Measurements from ENCODE around the gene WDPCP. TPM values are rescaled to one million over a fixed set of nuclear protein-coding genes. Genes with fewer than 3 reads are reported as not detected.

The WDPCP gene
- total and polyA plus RNA-seq, 2 of the 4 experiments (the other 2 are of a cell fraction) = 2.2 to 10.2 TPM

GRCh38 chr2:63522950-63523349 lies 65.3 kb downstream of the WDPCP start:
- no peak for ATAC-seq (ENCODE audit: low read depth)
- POLR2A ChIA-PET (ENCODE audit: unreplicated experiment) = no interaction called here

More at GRCh38 chr2:63522950-63523349, 65.3 kb downstream of the WDPCP start:
- H3K4ac ChIP-seq (ENCODE audit: low read depth, low read length) = no peak overlapping the region
- H3K9me3 ChIP-seq (ENCODE audit: control insufficient read depth, insufficient read depth, low read length) = peaks cover 10% of the 10 kb centered on the region
- no peak overlapping the region for H3K27ac ChIP-seq (ENCODE audit: insufficient read depth, low read length)
- 0 out of 4 replicates have a peak, but pooled peaks cover 0 to 3% of the 10 kb centered on the region in 2 experiments for H3K79me1 ChIP-seq (ENCODE audit: low read depth in 1 of 2, low read length in 2 of 2)
- H3K27me3 ChIP-seq (ENCODE audit: control insufficient read depth, insufficient read depth, low read length) = no peaks in the 10 kb centered on the region
- no peak overlapping the region for H2AK5ac ChIP-seq (ENCODE audit: low read depth, low read length)
- peak; percentile 4 for DNase-seq
- intact Hi-C loops (cut with micrococcal nuclease) (no loop called here), dilution Hi-C loops (cut with HindIII; ENCODE audit: low sequenced_read_pairs, unreplicated experiment) (no loop called here), in situ Hi-C loops (cut with MboI; ENCODE audit: low sequenced_read_pairs) (no loop called here)
- H4K20me1 ChIP-seq (ENCODE audit: insufficient read depth, low read length) = no peaks in the 10 kb centered on the region
- no peak overlapping the region for H3K14ac ChIP-seq (replicated peaks; ENCODE audit: low read depth, low read length)
- H2AK9ac ChIP-seq (replicated peaks; ENCODE audit: low read depth, low read length, poor library complexity) = no peak overlapping the region
- H4K91ac ChIP-seq (ENCODE audit: insufficient read depth, low read depth, low read length) = no peak overlapping the region
- no peak overlapping the region for H3K4me3 ChIP-seq (ENCODE audit: insufficient read depth, low read depth, low read length)
- no peak overlapping the region for H2BK120ac ChIP-seq (ENCODE audit: low read depth, low read length)
- no peak overlapping the region for H3K56ac ChIP-seq (ENCODE audit: extremely low read depth, insufficient read depth, low read length)
- no peak overlapping the region for H4K8ac ChIP-seq (ENCODE audit: low read depth in 2 of 2, low read length in 2 of 2)
- TF ChIP-seq RAD21 (IDR thresholded peaks at IDR 0.05; ENCODE audit: low read length) (no peak), BHLHE40 (IDR thresholded peaks at IDR 0.05; ENCODE audit: low read depth, low read length) (no peak), MXI1 (IDR thresholded peaks at IDR 0.05; ENCODE audit: borderline replicate concordance, low read depth, low read length) (no peak), SMC3 (IDR thresholded peaks at IDR 0.05; ENCODE audit: low read depth, low read length) (no peak), NFE2L2 (IDR thresholded peaks at IDR 0.05; ENCODE audit: low read depth, low read length) (no peak), CHD1 (IDR thresholded peaks at IDR 0.05; ENCODE audit: low read depth, low read length) (no peak), CEBPB (IDR thresholded peaks at IDR 0.05; ENCODE audit: low read depth, low read length) (no peak), MAZ (IDR thresholded peaks at IDR 0.05; ENCODE audit: borderline replicate concordance, low read depth, low read length) (no peak), POLR2A (IDR thresholded peaks at IDR 0.05; ENCODE audit: low read depth, low read length) (no peak), USF2 (IDR thresholded peaks at IDR 0.05; ENCODE audit: low read depth, low read length) (no peak), MAFK (IDR thresholded peaks at IDR 0.05; ENCODE audit: low read depth, low read length) (no peak), RFX5 (IDR thresholded peaks at IDR 0.05; ENCODE audit: low read depth, low read length) (no peak), RCOR1 (IDR thresholded peaks at IDR 0.05; ENCODE audit: insufficient replicate concordance, low read length) (no peak), FOS (IDR thresholded peaks at IDR 0.05; ENCODE audit: low read depth, low read length) (no peak)
- H3K23ac ChIP-seq (ENCODE audit: low read depth, low read length) = no peak overlapping the region
- no peak overlapping the region for H2BK20ac ChIP-seq (ENCODE audit: low read depth, low read length)
- BruUV-seq (replicated peaks) = no TSS peak
- no peaks in the 10 kb centered on the region for H3K36me3 ChIP-seq (ENCODE audit: control insufficient read depth, insufficient read depth, low read length)
- no peak overlapping the region for H2BK15ac ChIP-seq (ENCODE audit: low read depth, low read length)
- no peaks in the 10 kb centered on the region for H3K4me1 ChIP-seq (ENCODE audit: control insufficient read depth, insufficient read depth, low read length)
- H3K18ac ChIP-seq (ENCODE audit: low read depth, low read length) = no peak overlapping the region
- H2AFZ ChIP-seq (replicated peaks; ENCODE audit: low read length, poor library complexity) = no peak overlapping the region
- H3K9me1 ChIP-seq (ENCODE audit: insufficient read depth, low read length) = no peaks in the 10 kb centered on the region
- no peak overlapping the region for H3K9ac ChIP-seq (ENCODE audit: low read depth, low read length)
- WGBS, 2 experiments (ENCODE audit: extremely low coverage in 2 of 2, insufficient read length in 1 of 2) = no CpG with 5 or more reads among the region's 1 CpG
- H4K5ac ChIP-seq (ENCODE audit: low read depth, low read length) = no peak overlapping the region
- no peak overlapping the region for H3K4me2 ChIP-seq (ENCODE audit: low read depth, low read length)
- H2BK5ac ChIP-seq (ENCODE audit: low read depth, low read length, poor library complexity, severe bottlenecking) = no peak overlapping the region
- CTCF ChIA-PET = no interaction called here

Measured in IMR-90 (cell line).